Dedifferentiated amniotic fluid mesenchymal stem cell (primary cell): ENCODE data around the gene EDC4.
"Not testable (repeated sequence)": the region's sequence is repeated elsewhere in the genome, so short reads cannot be mapped to it uniquely, and the experiment has no call there.

Source experiments
- DNase-seq: peaks from one replicate; pipeline ENCODE4 v3.0.0-alpha.2; 2016; ENCODE audit errors: extremely low spot score

The EDC4 gene

GRCh38 chr16:67872631-67873434, at the start of gene EDC4:
TSS of gene EDC4 (plus strand) at chr16:67873052. CDS start at chr16:67873262, 210 bp downstream.
- DNase-seq = peak; percentile 69

GRCh38 chr16:67825119-67825518, 47.7 kb upstream of the EDC4 start:
- no peak for DNase-seq

- DNase-seq = no peak
Observed at GRCh38 chr16:67825906-67826305, 46.9 kb upstream of the EDC4 start.

- no peak for DNase-seq
Observed at GRCh38 chr16:67828651-67829050, 44.2 kb upstream of the EDC4 start.

- DNase-seq = peak; percentile 60
Observed at GRCh38 chr16:67833030-67833414, 39.8 kb upstream of the EDC4 start.

- DNase-seq = peak; percentile 94
Observed at GRCh38 chr16:67833415-67834241, 39.2 kb upstream of the EDC4 start.

GRCh38 chr16:67834242-67834614, 38.6 kb upstream of the EDC4 start:
- DNase-seq = no peak

GRCh38 chr16:67837190-67837589, 35.7 kb upstream of the EDC4 start:
- not testable (repeated sequence) for DNase-seq

GRCh38 chr16:67837811-67838210, 35.0 kb upstream of the EDC4 start:
- DNase-seq = no peak

- DNase-seq = no peak
Observed at GRCh38 chr16:67841198-67841815, 31.5 kb upstream of the EDC4 start.

GRCh38 chr16:67841816-67842508, 30.9 kb upstream of the EDC4 start, which contains the start of gene THAP11:
TSS of gene THAP11 (plus strand) at chr16:67842320. CDS start at chr16:67842555, 235 bp downstream.
- DNase-seq = peak; percentile 97

GRCh38 chr16:67842509-67843342, 30.1 kb upstream of the EDC4 start:
- DNase-seq = no peak

- DNase-seq = no peak
Observed at GRCh38 chr16:67843343-67843765, 29.5 kb upstream of the EDC4 start.

GRCh38 chr16:67844497-67844896, 28.4 kb upstream of the EDC4 start:
- no peak for DNase-seq

- no peak for DNase-seq
Observed at GRCh38 chr16:67845291-67846062, 27.4 kb upstream of the EDC4 start.

- DNase-seq = no peak
Observed at GRCh38 chr16:67846063-67846319, 26.9 kb upstream of the EDC4 start.

GRCh38 chr16:67846320-67847063, 26.4 kb upstream of the EDC4 start, which contains the start of gene NUTF2:
TSS of gene NUTF2 (plus strand) at chr16:67846933. CDS start at chr16:67865131, 18,198 bp downstream.
- DNase-seq = peak; percentile 92

- DNase-seq = peak; percentile 40
Observed at GRCh38 chr16:67847064-67847861, 25.6 kb upstream of the EDC4 start, which contains the start of gene CENPT. TSS of gene CENPT (minus strand) at chr16:67847693. CDS start at chr16:67833859, 13,834 bp downstream.
